PFSK-1 (cell line): ENCODE data around the gene RAD51B.

Source experiments
- FOXP2 ChIP-seq: optimal IDR thresholded peaks from 2 replicates; pipeline ENCODE3; 2011; ENCODE audit warnings: borderline replicate concordance, control low read depth, inconsistent platforms; ENCODE audit not compliant: insufficient read depth; ENCODE audit errors: extremely low read length, extremely low read depth
- POLR2AphosphoS5 ChIP-seq: IDR thresholded peaks from 2 replicates; pipeline ENCODE4 v1.6.1; 2012; ENCODE audit warnings: low read depth, mild to moderate bottlenecking, control low read depth, low read length, moderate library complexity
- SIN3A ChIP-seq: IDR thresholded peaks from 2 replicates; pipeline ENCODE4 v1.6.1; 2012; ENCODE audit warnings: mild to moderate bottlenecking, low read length, moderate library complexity, borderline replicate concordance; ENCODE audit not compliant: insufficient read depth
- TAF1 ChIP-seq: IDR thresholded peaks from 2 replicates; pipeline ENCODE4 v1.6.1; 2012; ENCODE audit warnings: low read length, control low read depth, borderline replicate concordance; ENCODE audit not compliant: insufficient read depth
- TF ChIP-seq, protein P1 (sequence below), 2 experiments: IDR thresholded peaks; 2 replicates each; pipeline versions ENCODE4 v1.6.1 to v1.8.0; 2011 to 2012; ENCODE audit warnings: low read depth in 2 of 2, low read length in 2 of 2, control low read depth in 1 of 2, inconsistent platforms in 1 of 2, mild to moderate bottlenecking in 1 of 2, moderate library complexity in 1 of 2; ENCODE audit not compliant: insufficient read depth in 1 of 2

RAD51B gene

DNA sequence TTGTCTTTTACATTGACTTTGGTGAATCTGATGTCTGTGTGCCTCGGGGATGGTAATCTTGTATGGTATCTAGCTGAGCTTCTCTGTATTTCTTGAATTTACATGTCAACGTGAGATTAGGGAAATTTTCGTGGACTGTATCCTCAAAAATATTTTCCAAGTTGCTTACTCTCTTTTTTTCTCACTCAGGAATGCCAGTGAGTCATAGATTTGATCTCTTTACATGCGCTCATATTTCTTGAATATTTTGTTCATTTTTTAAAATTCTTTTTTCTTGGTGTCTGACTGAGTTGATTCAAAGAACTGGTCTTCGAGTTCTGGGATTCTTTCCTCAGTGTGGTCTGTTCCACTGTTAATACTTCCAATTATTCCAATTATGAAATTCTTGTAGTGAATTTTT, 207.7 kb downstream of the RAD51B start:
- TF ChIP-seq FOXP2 (no peak), TAF1 (no peak), SIN3A (no peak), POLR2AphosphoS5 (no peak)
- TF ChIP-seq, protein P1, sequence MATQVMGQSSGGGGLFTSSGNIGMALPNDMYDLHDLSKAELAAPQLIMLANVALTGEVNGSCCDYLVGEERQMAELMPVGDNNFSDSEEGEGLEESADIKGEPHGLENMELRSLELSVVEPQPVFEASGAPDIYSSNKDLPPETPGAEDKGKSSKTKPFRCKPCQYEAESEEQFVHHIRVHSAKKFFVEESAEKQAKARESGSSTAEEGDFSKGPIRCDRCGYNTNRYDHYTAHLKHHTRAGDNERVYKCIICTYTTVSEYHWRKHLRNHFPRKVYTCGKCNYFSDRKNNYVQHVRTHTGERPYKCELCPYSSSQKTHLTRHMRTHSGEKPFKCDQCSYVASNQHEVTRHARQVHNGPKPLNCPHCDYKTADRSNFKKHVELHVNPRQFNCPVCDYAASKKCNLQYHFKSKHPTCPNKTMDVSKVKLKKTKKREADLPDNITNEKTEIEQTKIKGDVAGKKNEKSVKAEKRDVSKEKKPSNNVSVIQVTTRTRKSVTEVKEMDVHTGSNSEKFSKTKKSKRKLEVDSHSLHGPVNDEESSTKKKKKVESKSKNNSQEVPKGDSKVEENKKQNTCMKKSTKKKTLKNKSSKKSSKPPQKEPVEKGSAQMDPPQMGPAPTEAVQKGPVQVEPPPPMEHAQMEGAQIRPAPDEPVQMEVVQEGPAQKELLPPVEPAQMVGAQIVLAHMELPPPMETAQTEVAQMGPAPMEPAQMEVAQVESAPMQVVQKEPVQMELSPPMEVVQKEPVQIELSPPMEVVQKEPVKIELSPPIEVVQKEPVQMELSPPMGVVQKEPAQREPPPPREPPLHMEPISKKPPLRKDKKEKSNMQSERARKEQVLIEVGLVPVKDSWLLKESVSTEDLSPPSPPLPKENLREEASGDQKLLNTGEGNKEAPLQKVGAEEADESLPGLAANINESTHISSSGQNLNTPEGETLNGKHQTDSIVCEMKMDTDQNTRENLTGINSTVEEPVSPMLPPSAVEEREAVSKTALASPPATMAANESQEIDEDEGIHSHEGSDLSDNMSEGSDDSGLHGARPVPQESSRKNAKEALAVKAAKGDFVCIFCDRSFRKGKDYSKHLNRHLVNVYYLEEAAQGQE (IDR thresholded peaks at IDR 0.05; ENCODE audit: insufficient read depth in 1 of 2, low read depth in 2 of 2, low read length in 2 of 2), result no peak

DNA sequence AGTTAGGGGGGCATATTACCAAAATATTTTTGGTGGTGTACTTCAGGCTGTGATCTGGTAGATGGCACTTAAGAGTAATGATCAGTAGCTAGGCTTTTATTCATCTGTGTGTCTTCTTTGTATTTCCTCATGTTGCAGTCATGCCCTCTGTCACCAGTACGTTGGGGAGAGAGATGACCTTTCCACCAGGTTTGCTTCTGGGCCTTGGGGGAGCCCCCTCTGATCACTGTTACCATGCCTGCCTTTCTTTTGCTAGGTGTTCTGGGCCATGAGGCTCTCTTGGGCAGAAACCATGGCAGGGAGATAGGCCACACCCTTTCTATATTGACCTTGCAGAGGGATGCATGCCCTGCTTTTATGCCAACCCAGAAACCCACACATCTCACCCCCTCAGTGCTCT, 208.5 kb downstream of the RAD51B start:
- no peak for TF ChIP-seq TAF1
- TF ChIP-seq SIN3A, result no peak
- TF ChIP-seq, protein P1 (IDR thresholded peaks at IDR 0.05; ENCODE audit: insufficient read depth in 1 of 2, low read depth in 2 of 2, low read length in 2 of 2), result no peak
- no peak for TF ChIP-seq POLR2AphosphoS5
- no peak for TF ChIP-seq FOXP2

DNA sequence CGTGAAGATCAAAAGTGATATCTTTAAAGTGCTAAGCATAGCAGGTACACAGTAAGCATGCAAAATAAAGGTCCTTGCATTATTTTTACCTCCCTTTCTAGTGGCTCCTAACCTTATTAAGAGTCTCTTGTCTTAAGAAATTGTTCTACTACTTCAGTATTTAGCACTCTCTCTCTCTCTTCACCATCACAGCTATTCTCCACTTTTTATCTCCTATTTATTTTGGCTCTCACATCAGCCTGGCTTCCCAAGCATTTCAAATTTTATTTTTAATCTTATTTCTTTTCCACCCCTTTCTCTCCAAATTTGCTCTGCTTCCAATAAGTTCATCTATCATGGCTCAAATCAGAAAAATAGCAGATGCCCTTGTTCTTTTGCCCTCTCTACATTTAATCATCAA, 212.6 kb downstream of the RAD51B start:
- TF ChIP-seq, protein P1 (IDR thresholded peaks at IDR 0.05; ENCODE audit: insufficient read depth in 1 of 2, low read depth in 2 of 2, low read length in 2 of 2), result no peak
- no peak for TF ChIP-seq POLR2AphosphoS5
- no peak for TF ChIP-seq TAF1
- no peak for TF ChIP-seq SIN3A

- no peak for TF ChIP-seq SIN3A
- no peak for TF ChIP-seq FOXP2
- TF ChIP-seq, protein P1 (IDR thresholded peaks at IDR 0.05; ENCODE audit: insufficient read depth in 1 of 2, low read depth in 2 of 2, low read length in 2 of 2), result no peak
- no peak for TF ChIP-seq POLR2AphosphoS5
- no peak for TF ChIP-seq TAF1
These were observed 213.9 kb downstream of the RAD51B start for GRCh38 chr14:68033336-68033932.

GRCh38 chr14:68034896-68035295, 215.3 kb downstream of the RAD51B start:
- TF ChIP-seq SIN3A (no peak), FOXP2 (no peak), TAF1 (no peak), POLR2AphosphoS5 (no peak)
- TF ChIP-seq, protein P1 (IDR thresholded peaks at IDR 0.05; ENCODE audit: insufficient read depth in 1 of 2, low read depth in 2 of 2, low read length in 2 of 2), result no peak
